WERI-Rb-1 (cell line): ENCODE results near the gene TAS2R7.

Experiments used
- DNase-seq: peaks from one replicate; pipeline ENCODE4 v3.0.0-alpha.2; 2020
- H3K27ac ChIP-seq: fragments of 250-450 bp; sonication (Bioruptor Pico); 2 replicates; pipeline ENCODE4 v1.5.1; 2020; ENCODE audit warnings: mild to moderate bottlenecking, moderate library complexity
- H3K27me3 ChIP-seq: fragments of 250-450 bp; sonication (Bioruptor Pico); 2 replicates; pipeline ENCODE4 v1.5.1; 2021; ENCODE audit warnings: mild to moderate bottlenecking, low read depth, moderate library complexity; ENCODE audit not compliant: insufficient read depth, severe bottlenecking
- H3K36me3 ChIP-seq: fragments of 250-450 bp; sonication (Bioruptor Pico); 2 replicates; pipeline ENCODE4 v1.5.1; 2020; ENCODE audit warnings: mild to moderate bottlenecking, moderate library complexity
- H3K4me3 ChIP-seq: 2 replicates; pipeline ENCODE4 v1.5.1; 2011; ENCODE audit warnings: low read depth, mild to moderate bottlenecking, control low read depth, low read length
- H3K9me3 ChIP-seq: fragments of 250-450 bp; sonication (Bioruptor Pico); 2 replicates; pipeline ENCODE4 v1.5.1; 2021; ENCODE audit warnings: mild to moderate bottlenecking, moderate library complexity; ENCODE audit not compliant: severe bottlenecking
- TF ChIP-seq, protein P1 (sequence below): IDR thresholded peaks from 2 replicates; pipeline ENCODE4 v1.5.1; 2011; ENCODE audit warnings: low read depth, mild to moderate bottlenecking, control low read depth, inconsistent platforms, low read length

Gene TAS2R7, protein sequence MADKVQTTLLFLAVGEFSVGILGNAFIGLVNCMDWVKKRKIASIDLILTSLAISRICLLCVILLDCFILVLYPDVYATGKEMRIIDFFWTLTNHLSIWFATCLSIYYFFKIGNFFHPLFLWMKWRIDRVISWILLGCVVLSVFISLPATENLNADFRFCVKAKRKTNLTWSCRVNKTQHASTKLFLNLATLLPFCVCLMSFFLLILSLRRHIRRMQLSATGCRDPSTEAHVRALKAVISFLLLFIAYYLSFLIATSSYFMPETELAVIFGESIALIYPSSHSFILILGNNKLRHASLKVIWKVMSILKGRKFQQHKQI

DNA sequence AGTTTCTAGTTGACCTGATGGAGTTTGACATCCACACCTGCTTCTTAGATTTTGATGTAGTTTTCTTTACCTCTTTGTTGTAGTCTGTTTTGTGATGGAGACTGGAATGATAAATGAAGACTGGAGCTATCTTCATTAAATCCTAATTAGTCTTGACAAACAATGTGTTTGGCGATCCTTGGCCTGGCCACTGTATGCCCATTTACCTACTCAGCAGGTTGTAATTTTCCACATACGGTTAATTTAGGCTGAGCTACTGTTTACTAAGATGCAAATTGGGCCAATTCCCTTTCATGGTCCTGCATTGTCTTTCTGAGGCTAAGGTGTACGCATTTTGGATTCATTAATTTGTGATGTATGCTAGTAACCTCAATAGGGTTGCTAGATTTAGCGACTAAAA, at the start of gene TAS2R7:
TAS2R7 (minus strand) TSS at position 41 of the 400 bp plus-strand sequence. CDS start 57 bp downstream, outside the sequence.
- Histone ChIP-seq H3K36me3 (no peaks in the 10 kb centered on the region), H3K9me3 (no peaks in the 10 kb centered on the region), H3K27me3 (no peaks in the 10 kb centered on the region), H3K4me3 (no peak within 1 kb of the TSS), H3K27ac (no peak within 1 kb of the TSS)
- DNase-seq: no peak
- TF ChIP-seq, protein P1, sequence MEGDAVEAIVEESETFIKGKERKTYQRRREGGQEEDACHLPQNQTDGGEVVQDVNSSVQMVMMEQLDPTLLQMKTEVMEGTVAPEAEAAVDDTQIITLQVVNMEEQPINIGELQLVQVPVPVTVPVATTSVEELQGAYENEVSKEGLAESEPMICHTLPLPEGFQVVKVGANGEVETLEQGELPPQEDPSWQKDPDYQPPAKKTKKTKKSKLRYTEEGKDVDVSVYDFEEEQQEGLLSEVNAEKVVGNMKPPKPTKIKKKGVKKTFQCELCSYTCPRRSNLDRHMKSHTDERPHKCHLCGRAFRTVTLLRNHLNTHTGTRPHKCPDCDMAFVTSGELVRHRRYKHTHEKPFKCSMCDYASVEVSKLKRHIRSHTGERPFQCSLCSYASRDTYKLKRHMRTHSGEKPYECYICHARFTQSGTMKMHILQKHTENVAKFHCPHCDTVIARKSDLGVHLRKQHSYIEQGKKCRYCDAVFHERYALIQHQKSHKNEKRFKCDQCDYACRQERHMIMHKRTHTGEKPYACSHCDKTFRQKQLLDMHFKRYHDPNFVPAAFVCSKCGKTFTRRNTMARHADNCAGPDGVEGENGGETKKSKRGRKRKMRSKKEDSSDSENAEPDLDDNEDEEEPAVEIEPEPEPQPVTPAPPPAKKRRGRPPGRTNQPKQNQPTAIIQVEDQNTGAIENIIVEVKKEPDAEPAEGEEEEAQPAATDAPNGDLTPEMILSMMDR: no peak

DNA sequence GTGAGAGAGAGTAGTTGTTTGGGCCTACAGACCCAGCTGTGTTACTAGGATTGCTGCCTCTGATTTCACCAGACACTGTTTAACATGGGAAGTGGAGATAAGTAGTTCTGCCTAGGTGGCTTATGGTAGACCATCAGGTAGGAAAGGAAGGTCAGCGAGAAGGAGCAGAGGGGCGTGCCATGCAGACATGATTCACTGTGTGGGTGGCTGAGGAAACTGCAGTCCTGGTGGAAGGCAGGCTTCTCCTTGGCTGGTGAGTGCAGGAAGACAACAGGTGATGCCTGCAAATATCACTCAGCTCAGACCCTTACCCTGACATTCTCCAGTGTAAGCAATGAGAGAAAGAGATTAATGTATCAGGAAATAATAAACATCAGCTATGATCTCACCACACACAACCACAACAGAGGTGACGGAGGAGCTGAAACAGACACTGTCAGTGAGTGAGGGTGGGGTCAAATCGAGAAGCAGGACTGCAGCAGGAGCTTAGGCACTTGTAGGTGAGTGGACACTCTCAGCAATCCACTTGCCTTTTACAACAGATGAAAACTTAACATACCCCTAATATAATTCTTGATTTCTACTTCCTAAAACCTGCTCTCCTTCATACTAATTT, 48.9 kb upstream of the TAS2R7 start:
- Histone ChIP-seq H3K9me3 (peaks cover 2% of the 10 kb centered on the region), H3K27me3 (no peaks in the 10 kb centered on the region), H3K4me3 (no peak overlapping the region), H3K27ac (no peak overlapping the region), H3K36me3 (no peaks in the 10 kb centered on the region; the same call in 1 of the 2 replicates)
- DNase-seq: no peak
- TF ChIP-seq, protein P1: no peak

DNA sequence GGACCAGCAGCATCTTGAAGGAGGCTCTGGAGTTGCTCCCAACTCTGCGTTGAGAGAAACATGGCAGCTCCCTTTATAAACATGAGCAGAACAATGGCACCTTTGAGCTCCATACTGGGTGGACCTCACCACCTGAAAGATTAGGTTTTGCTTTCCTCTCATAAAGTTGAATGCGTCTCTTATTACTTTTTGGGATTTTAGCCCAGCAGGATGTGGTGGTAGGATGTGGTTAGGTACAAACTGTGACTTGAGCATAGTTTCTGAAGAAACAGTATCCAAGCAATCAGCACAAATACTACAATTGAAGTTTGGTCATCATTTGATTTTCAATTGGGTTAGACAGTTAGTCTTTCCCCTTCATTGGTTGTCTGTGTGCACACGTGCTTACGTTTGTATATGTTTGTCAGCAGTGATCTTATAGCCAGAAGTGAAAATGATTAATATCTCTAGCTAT, 47.0 kb upstream of the TAS2R7 start, which contains the start of gene PRR4:
PRR4 (minus strand) TSS at position 51 of the 454 bp plus-strand sequence; CDS start at position 13, 38 bp downstream.
- Histone ChIP-seq H3K36me3 (no peaks in the 10 kb centered on the region; the same call in 1 of the 2 replicates), H3K4me3 (no peak within 1 kb of the TSS), H3K27ac (no peak within 1 kb of the TSS), H3K27me3 (no peaks in the 10 kb centered on the region), H3K9me3 (no peaks in the 10 kb centered on the region)
- TF ChIP-seq, protein P1: no peak
- no peak for DNase-seq

DNA sequence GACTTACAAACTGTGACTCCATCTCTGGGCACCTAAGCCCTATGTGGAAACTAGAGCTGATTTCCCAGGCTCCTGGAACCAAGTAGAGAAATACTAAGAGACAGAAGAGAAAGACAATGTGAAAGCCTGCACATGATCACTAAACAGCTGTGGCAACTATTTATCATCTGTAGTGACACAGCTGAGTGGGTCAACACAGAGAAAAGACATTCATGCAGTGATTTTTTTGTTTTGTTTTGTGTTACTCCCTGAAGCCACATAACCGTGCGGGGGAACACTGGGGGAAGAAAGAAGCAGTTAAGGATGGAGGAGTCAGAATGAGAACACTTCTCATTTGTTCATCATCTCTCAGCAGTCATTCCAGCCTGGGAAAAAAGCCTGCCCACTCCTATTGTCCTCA, 45.3 kb upstream of the TAS2R7 start:
- no peak for DNase-seq
- H3K9me3 ChIP-seq: no peaks in the 10 kb centered on the region
- H3K4me3 ChIP-seq: no peak overlapping the region
- no peak overlapping the region for H3K27ac ChIP-seq
- H3K27me3 ChIP-seq: no peaks in the 10 kb centered on the region
- H3K36me3 ChIP-seq: no peaks in the 10 kb centered on the region; the same call in none of the 2 replicates
- TF ChIP-seq, protein P1: no peak

DNA sequence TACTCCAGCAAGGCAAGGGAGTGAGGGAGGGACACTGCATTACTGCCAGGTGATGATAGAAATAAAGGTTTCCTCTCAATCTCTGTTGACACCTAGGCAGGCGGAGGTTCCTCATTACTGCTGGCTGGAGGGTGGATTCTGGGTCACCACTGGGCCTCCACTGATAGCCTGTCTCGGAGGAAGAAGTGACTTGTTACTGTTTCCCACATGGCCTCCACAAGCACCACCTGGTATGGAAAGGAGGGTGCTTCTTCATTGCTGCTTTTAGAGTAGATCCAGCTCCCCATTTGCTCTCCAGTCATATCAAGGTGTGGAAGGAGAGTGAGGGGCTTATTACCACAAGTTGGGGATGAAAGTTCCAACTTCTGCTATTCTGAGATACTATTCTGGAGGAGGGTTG, 40.4 kb upstream of the TAS2R7 start:
- H3K9me3 ChIP-seq: no peaks in the 10 kb centered on the region
- TF ChIP-seq, protein P1: no peak
- no peak overlapping the region for H3K27ac ChIP-seq
- no peaks in the 10 kb centered on the region; the same call in none of the 2 replicates for H3K36me3 ChIP-seq
- H3K4me3 ChIP-seq: no peak overlapping the region
- DNase-seq: no peak
- no peaks in the 10 kb centered on the region for H3K27me3 ChIP-seq
